ENCODE results near the gene CAMKK1.

The CAMKK1 gene

GRCh38 chr17:3828852-3829232 is 64.0 kb downstream of the CAMKK1 start:
- TF ChIP-seq, protein P1, sequence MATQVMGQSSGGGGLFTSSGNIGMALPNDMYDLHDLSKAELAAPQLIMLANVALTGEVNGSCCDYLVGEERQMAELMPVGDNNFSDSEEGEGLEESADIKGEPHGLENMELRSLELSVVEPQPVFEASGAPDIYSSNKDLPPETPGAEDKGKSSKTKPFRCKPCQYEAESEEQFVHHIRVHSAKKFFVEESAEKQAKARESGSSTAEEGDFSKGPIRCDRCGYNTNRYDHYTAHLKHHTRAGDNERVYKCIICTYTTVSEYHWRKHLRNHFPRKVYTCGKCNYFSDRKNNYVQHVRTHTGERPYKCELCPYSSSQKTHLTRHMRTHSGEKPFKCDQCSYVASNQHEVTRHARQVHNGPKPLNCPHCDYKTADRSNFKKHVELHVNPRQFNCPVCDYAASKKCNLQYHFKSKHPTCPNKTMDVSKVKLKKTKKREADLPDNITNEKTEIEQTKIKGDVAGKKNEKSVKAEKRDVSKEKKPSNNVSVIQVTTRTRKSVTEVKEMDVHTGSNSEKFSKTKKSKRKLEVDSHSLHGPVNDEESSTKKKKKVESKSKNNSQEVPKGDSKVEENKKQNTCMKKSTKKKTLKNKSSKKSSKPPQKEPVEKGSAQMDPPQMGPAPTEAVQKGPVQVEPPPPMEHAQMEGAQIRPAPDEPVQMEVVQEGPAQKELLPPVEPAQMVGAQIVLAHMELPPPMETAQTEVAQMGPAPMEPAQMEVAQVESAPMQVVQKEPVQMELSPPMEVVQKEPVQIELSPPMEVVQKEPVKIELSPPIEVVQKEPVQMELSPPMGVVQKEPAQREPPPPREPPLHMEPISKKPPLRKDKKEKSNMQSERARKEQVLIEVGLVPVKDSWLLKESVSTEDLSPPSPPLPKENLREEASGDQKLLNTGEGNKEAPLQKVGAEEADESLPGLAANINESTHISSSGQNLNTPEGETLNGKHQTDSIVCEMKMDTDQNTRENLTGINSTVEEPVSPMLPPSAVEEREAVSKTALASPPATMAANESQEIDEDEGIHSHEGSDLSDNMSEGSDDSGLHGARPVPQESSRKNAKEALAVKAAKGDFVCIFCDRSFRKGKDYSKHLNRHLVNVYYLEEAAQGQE (IDR thresholded peaks at IDR 0.05; ENCODE audit: insufficient read depth in 1 of 2, low read depth in 2 of 2, low read length in 2 of 2), result no peak
- no peak for TF ChIP-seq TAF1 (IDR thresholded peaks at IDR 0.05; ENCODE audit: borderline replicate concordance, insufficient read depth, low read length)

- TF ChIP-seq SIN3A (IDR thresholded peaks at IDR 0.05; ENCODE audit: borderline replicate concordance, insufficient read depth, low read length), result no peak
- TF ChIP-seq, protein P1 (IDR thresholded peaks at IDR 0.05; ENCODE audit: insufficient read depth in 1 of 2, low read depth in 2 of 2, low read length in 2 of 2), result no peak
- no peak for TF ChIP-seq FOXP2 (optimal IDR thresholded peaks at IDR 0.05; ENCODE audit: borderline replicate concordance, extremely low read depth, extremely low read length, insufficient read depth)
- no peak for TF ChIP-seq TAF1 (IDR thresholded peaks at IDR 0.05; ENCODE audit: borderline replicate concordance, insufficient read depth, low read length)
- no peak for TF ChIP-seq POLR2AphosphoS5 (IDR thresholded peaks at IDR 0.05; ENCODE audit: low read depth, low read length)
Measured at GRCh38 chr17:3828151-3828851, 64.6 kb downstream of the CAMKK1 start.

- TF ChIP-seq SIN3A (IDR thresholded peaks at IDR 0.05; ENCODE audit: borderline replicate concordance, insufficient read depth, low read length) (no peak), TAF1 (IDR thresholded peaks at IDR 0.05; ENCODE audit: borderline replicate concordance, insufficient read depth, low read length) (no peak), FOXP2 (optimal IDR thresholded peaks at IDR 0.05; ENCODE audit: borderline replicate concordance, extremely low read depth, extremely low read length, insufficient read depth) (no peak), POLR2AphosphoS5 (IDR thresholded peaks at IDR 0.05; ENCODE audit: low read depth, low read length) (no peak)
- TF ChIP-seq, protein P1 (IDR thresholded peaks at IDR 0.05; ENCODE audit: insufficient read depth in 1 of 2, low read depth in 2 of 2, low read length in 2 of 2), result no peak
Measured at GRCh38 chr17:3827124-3827773, 65.6 kb downstream of the CAMKK1 start.

DNA sequence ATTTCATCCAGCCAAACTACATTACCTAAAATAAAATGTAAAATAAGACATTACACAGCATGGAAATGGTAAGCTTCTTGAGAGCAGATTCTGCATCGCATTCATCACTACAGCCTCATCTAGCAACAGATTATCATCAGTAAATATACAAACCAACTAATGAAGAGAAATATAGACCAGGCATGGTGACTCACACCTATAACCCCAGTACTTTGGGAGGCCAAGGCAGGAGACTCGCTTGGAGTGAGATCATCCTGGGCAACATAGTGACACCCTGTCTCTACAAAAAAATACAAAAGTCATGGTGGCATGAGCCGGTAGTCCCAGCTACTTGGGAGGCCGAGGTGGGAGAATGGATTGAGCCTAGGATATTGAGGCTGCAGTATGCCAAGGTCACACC is 66.7 kb downstream of the CAMKK1 start:
- TF ChIP-seq FOXP2 (optimal IDR thresholded peaks at IDR 0.05; ENCODE audit: borderline replicate concordance, extremely low read depth, extremely low read length, insufficient read depth) (no peak), POLR2AphosphoS5 (IDR thresholded peaks at IDR 0.05; ENCODE audit: low read depth, low read length) (no peak), TAF1 (IDR thresholded peaks at IDR 0.05; ENCODE audit: borderline replicate concordance, insufficient read depth, low read length) (no peak), SIN3A (IDR thresholded peaks at IDR 0.05; ENCODE audit: borderline replicate concordance, insufficient read depth, low read length) (no peak)
- TF ChIP-seq, protein P1 (IDR thresholded peaks at IDR 0.05; ENCODE audit: insufficient read depth in 1 of 2, low read depth in 2 of 2, low read length in 2 of 2), result no peak
